Measurements from ENCODE around the gene AOPEP.

DNA sequence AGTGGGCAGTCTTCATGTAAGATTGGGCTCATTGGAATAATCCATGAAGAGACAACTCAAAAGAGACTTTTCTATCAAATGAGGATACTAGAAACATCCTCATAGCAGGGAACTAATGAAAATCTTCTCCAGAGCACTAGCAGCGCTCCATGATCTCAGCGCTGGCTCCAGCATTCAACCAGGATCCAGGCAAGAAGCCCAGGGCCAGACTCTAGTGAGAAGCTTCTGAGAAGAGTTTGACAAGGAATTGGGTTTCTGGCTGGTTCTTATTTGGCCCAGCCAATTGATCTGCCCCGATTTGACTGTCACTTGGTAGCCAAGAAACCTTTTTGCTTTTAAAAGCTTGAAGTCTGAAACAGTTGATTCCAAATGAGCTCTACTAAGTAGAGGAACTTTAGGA lies 60.1 kb downstream of the AOPEP start:
- no peak for TF ChIP-seq EZH2 (IDR thresholded peaks at IDR 0.05; ENCODE audit: low read length, missing control alignments)
- TF ChIP-seq, protein P1, sequence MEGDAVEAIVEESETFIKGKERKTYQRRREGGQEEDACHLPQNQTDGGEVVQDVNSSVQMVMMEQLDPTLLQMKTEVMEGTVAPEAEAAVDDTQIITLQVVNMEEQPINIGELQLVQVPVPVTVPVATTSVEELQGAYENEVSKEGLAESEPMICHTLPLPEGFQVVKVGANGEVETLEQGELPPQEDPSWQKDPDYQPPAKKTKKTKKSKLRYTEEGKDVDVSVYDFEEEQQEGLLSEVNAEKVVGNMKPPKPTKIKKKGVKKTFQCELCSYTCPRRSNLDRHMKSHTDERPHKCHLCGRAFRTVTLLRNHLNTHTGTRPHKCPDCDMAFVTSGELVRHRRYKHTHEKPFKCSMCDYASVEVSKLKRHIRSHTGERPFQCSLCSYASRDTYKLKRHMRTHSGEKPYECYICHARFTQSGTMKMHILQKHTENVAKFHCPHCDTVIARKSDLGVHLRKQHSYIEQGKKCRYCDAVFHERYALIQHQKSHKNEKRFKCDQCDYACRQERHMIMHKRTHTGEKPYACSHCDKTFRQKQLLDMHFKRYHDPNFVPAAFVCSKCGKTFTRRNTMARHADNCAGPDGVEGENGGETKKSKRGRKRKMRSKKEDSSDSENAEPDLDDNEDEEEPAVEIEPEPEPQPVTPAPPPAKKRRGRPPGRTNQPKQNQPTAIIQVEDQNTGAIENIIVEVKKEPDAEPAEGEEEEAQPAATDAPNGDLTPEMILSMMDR (conservative IDR thresholded peaks at IDR 0.05 in 1 of 2, IDR thresholded peaks at IDR 0.05 in 1 of 2; ENCODE audit: low read depth in 1 of 2, low read length in 2 of 2), result no peak
